Keratinocyte (primary cell): ENCODE data around the gene CD163. TPM values are rescaled to one million over a fixed set of nuclear protein-coding genes. Genes with fewer than 3 reads are reported as not detected.

ENCODE experiments used
- DNase-seq: peaks from one replicate; pipeline ENCODE4 v3.0.0-alpha.2; 2011; ENCODE audit warnings: low read depth, missing footprints, low spot score
- FAIRE-seq: peaks from 2 replicates; lab custom pipeline; 2011; peaks lifted over from hg19 to GRCh38; lab: Jason Lieb, UNC
- H2AFZ ChIP-seq: 2 replicates; pipeline ENCODE4 v1.6.0; 2012; ENCODE audit warnings: low read length, control low read depth, inconsistent platforms; ENCODE audit not compliant: control insufficient read depth
- H3K27ac ChIP-seq: 2 replicates; pipeline ENCODE4 v1.5.1; 2011; ENCODE audit warnings: low read length; ENCODE audit not compliant: control insufficient read depth, insufficient read depth
- H3K27me3 ChIP-seq: 3 replicates; pipeline ENCODE4 v1.6.0; 2011; ENCODE audit warnings: low read length; ENCODE audit not compliant: control insufficient read depth, insufficient read depth; ENCODE audit errors: extremely low read depth
- H3K36me3 ChIP-seq, 2 experiments: 2 replicates in 1 of 2; 3 replicates in 1 of 2; pipeline ENCODE4 v1.5.1; 2011; ENCODE audit warnings: low read length in 2 of 2, mild to moderate bottlenecking in 1 of 2; ENCODE audit not compliant: control insufficient read depth in 2 of 2, insufficient read depth in 2 of 2; ENCODE audit errors: extremely low read depth in 1 of 2
- H3K4me1 ChIP-seq: 3 replicates; pipeline ENCODE4 v1.5.1; 2011; ENCODE audit warnings: low read length; ENCODE audit not compliant: control insufficient read depth, insufficient read depth; ENCODE audit errors: extremely low read depth
- H3K4me2 ChIP-seq: 3 replicates; pipeline ENCODE4 v1.6.0; 2011; ENCODE audit warnings: low read depth, low read length; ENCODE audit not compliant: control insufficient read depth, insufficient read depth; ENCODE audit errors: extremely low read depth
- H3K4me3 ChIP-seq, 3 experiments: fragments of 200-600 bp in 1 of 3; sonication (generic) in 1 of 3; 2 replicates in 2 of 3; 3 replicates in 1 of 3; pipeline ENCODE4 v1.5.1; 2011 to 2016; ENCODE audit warnings: low read length in 3 of 3, mild to moderate bottlenecking in 3 of 3, control low read depth in 2 of 3, inconsistent platforms in 1 of 3, low read depth in 1 of 3, mixed read lengths in 1 of 3, mixed run types in 1 of 3, moderate library complexity in 1 of 3; ENCODE audit not compliant: control insufficient read depth in 2 of 3, insufficient read depth in 2 of 3; ENCODE audit errors: extremely low read depth in 1 of 3
- H3K79me2 ChIP-seq: 2 replicates; pipeline ENCODE4 v1.6.0; 2012; ENCODE audit warnings: low read length; ENCODE audit not compliant: control insufficient read depth, insufficient read depth
- H3K9ac ChIP-seq: 3 replicates; pipeline ENCODE4 v1.6.0; 2011; ENCODE audit warnings: low read length; ENCODE audit not compliant: control insufficient read depth, insufficient read depth; ENCODE audit errors: extremely low read depth
- H3K9me1 ChIP-seq: 3 replicates; pipeline ENCODE4 v1.6.0; 2011; ENCODE audit warnings: low read length; ENCODE audit not compliant: control insufficient read depth, insufficient read depth; ENCODE audit errors: extremely low read depth
- H3K9me3 ChIP-seq: 2 replicates; pipeline ENCODE4 v1.5.1; 2012; ENCODE audit warnings: low read depth, low read length; ENCODE audit not compliant: control insufficient read depth
- H4K20me1 ChIP-seq: 3 replicates; pipeline ENCODE4 v1.6.0; 2011; ENCODE audit warnings: low read length; ENCODE audit not compliant: control insufficient read depth, insufficient read depth; ENCODE audit errors: extremely low read depth
- CTCF ChIP-seq, 3 experiments: IDR thresholded peaks in 1 of 3; conservative IDR thresholded peaks in 1 of 3; optimal IDR thresholded peaks in 1 of 3; 2 replicates in 2 of 3; 3 replicates in 1 of 3; pipeline versions ENCODE3 to v1.5.1; 2011; ENCODE audit warnings: low read length in 3 of 3, mild to moderate bottlenecking in 3 of 3, moderate library complexity in 2 of 3, control low read depth in 1 of 3, inconsistent platforms in 1 of 3; ENCODE audit not compliant: insufficient read depth in 2 of 3; ENCODE audit errors: extremely low read depth in 1 of 3
- EZH2 ChIP-seq: IDR thresholded peaks from one replicate; pipeline ENCODE4 v1.6.1; 2012; ENCODE audit warnings: inconsistent platforms, mild to moderate bottlenecking, low read length, moderate library complexity
- dilution Hi-C: fragments of 300-500 bp; cut with MboI; formaldehyde crosslinking; loops from one replicate; pipeline ENCODE4 v1.7.0; 2020; ENCODE audit warnings: low sequenced_read_pairs; ENCODE audit not compliant: extremely low pct_ligation_motif_present
- polyA plus RNA-seq, 5 experiments: library from polyadenylated mRNA; depleted of rRNA in 3 of 5; stranded (reverse) in 3 of 5; stranded (forward) in 1 of 5; unstranded in 1 of 5; fragments of >200 nt; gene quantifications; 1 replicate in 1 of 5; 2 replicates in 3 of 5; 3 replicates in 1 of 5; pipeline versions ENCODE4 v1.2.1 to v1.2.3, GENCODE V29; 2011 to 2012; ENCODE audit warnings: missing spikeins in 2 of 5, low read depth in 1 of 5, low replicate concordance in 1 of 5

CD163 gene
- polyA plus RNA-seq, 1 donor (not counting 4 experiments of a cell fraction or from before 2014, with no cell fraction given), result 0.14 TPM

GRCh38 chr12:7460375-7461259, 43.0 kb downstream of the CD163 start:
- dilution Hi-C loops, result no loop called here
- FAIRE-seq, result peak; percentile 80
- no peaks in the 10 kb centered on the region for H4K20me1 ChIP-seq
- no peak for DNase-seq
- no peak overlapping the region for H2AFZ ChIP-seq
- H3K27me3 ChIP-seq, result no peaks in the 10 kb centered on the region
- no peaks in the 10 kb centered on the region for H3K36me3 ChIP-seq
- no peak overlapping the region for H3K27ac ChIP-seq
- H3K79me2 ChIP-seq, result no peaks in the 10 kb centered on the region
- no peak overlapping the region for H3K9ac ChIP-seq
- H3K9me1 ChIP-seq, result no peaks in the 10 kb centered on the region
- TF ChIP-seq CTCF (optimal IDR thresholded peaks at IDR 0.05 in 1 of 3, IDR thresholded peaks at IDR 0.05 in 1 of 3, conservative IDR thresholded peaks at IDR 0.05 in 1 of 3; ENCODE audit: extremely low read depth in 1 of 3, insufficient read depth in 2 of 3, low read length in 3 of 3), result peak; percentile 75 to 89 (median 77)
- no peak for TF ChIP-seq EZH2
- no peaks in the 10 kb centered on the region for H3K4me1 ChIP-seq
- no peaks in the 10 kb centered on the region for H3K9me3 ChIP-seq
- no peak overlapping the region for H3K4me2 ChIP-seq
- no peak overlapping the region for H3K4me3 ChIP-seq

- TF ChIP-seq EZH2 (no peak), CTCF (optimal IDR thresholded peaks at IDR 0.05 in 1 of 3, IDR thresholded peaks at IDR 0.05 in 1 of 3, conservative IDR thresholded peaks at IDR 0.05 in 1 of 3; ENCODE audit: extremely low read depth in 1 of 3, insufficient read depth in 2 of 3, low read length in 3 of 3) (no peak)
- no peak for FAIRE-seq
Measured at GRCh38 chr12:7459973-7460372, 43.6 kb downstream of the CD163 start.

More at GRCh38 chr12:7459973-7460372, 43.6 kb downstream of the CD163 start:
- no peak for DNase-seq
- Histone ChIP-seq H3K9me1 (no peaks in the 10 kb centered on the region), H3K79me2 (no peaks in the 10 kb centered on the region), H3K4me1 (no peaks in the 10 kb centered on the region), H3K27me3 (no peaks in the 10 kb centered on the region), H3K27ac (no peak overlapping the region), H3K4me2 (no peak overlapping the region), H3K4me3 (no peak overlapping the region), H3K9ac (no peak overlapping the region), H2AFZ (no peak overlapping the region), H3K9me3 (no peaks in the 10 kb centered on the region), H3K36me3 (no peaks in the 10 kb centered on the region), H4K20me1 (no peaks in the 10 kb centered on the region)
- dilution Hi-C loops, result no loop called here
